Measurements from ENCODE around the gene TMEM53. TPM values are rescaled to one million over a fixed set of nuclear protein-coding genes. Genes with fewer than 3 reads are reported as not detected.
A peak's percentile ranks its signal among the peaks of the same experiment; 100 is the strongest.

TMEM53 gene
- total RNA-seq, 1 donor from 2014 or later: 4.5 TPM

DNA sequence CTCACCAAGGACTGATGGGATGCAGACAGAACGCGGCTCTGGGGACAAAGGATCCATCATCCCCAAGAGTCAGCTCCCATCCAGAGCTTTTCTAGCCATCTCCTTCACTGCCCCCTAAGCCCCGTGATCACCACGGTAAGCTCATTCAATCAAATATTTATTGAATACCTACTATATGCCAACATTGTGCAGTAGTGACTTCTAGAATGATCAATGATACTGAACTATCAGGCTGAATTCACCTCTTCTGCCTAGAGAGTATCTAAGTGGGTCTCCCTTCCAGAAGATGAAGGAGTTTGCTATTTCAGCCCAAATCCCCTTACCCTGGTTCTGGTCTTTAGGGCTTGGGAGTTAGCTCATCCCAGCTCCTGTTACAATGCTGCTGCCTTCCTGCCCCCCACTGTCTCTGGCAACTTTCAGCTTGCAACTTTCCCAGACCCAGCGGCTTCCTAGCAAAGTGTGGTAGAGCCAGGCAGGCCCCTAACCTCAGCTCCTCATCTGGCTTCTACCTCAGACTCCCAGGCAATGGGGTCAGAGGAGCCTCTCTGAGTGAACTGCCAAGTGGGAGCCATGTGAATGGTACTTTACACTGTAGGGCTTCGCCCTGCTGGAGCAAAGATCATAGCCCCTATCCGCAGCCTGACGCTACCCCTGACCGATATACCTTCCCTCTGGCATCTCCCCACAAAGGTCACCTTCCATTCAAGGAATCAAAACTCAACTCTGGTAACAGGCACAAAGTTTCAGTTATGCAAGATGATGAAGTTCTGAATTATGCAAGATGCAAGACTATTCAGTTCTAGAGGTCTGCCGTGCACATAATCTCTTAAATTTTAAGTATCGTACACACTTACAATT, 20.9 kb downstream of the TMEM53 start:
- H3K36me3 Mint-ChIP-seq (ENCODE audit: low read depth): peaks cover 23% of the 10 kb centered on the region
- DNase-seq: no peak
- no peak overlapping the region for H3K4me3 Mint-ChIP-seq
- H3K9me3 Mint-ChIP-seq: no peaks in the 10 kb centered on the region
- no peaks in the 10 kb centered on the region for H3K4me1 Mint-ChIP-seq
- intact Hi-C loops (cut with micrococcal nuclease): loop anchor here (1.0 to 2.0 kb wide), 3 partner anchors 44 to 275 kb away; no protein-coding TSS in a partner anchor
- H3K27ac Mint-ChIP-seq: no peak overlapping the region
- no peaks in the 10 kb centered on the region for H3K27me3 Mint-ChIP-seq

DNA sequence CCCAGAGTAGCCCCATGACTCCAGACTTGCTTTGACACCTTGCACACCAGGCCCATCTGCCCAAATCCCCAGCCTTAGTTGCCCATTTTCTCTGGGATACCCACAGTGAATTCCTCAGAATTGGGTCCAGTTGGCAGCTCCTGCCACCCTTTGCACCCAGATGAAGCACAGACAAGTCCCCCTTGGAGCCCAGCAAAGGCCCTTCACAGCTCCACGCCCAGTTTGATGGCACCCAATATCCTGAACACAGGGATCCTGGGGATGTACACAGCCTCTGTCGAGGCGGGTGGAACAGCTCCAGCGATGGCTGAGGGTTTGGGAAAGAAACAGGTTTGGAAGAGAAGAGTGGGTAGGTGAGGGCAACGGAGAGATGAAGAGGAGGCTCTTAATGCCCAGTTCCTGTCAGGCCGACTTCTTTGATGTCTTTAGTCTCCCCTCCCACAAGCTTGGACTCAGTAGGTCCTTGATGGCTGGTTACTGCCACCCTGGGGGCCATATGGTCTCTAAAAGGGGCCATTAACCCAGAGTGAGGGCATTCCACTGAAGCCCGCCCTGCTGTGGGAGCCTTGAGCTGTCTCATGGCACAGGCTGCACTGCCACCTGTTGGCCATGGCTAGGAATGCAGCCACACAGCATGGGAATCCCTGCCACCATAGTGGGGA, 21.7 kb downstream of the TMEM53 start:
- peak; percentile 92 for DNase-seq
- Mint-ChIP-seq H3K4me3 (no peak overlapping the region), H3K27ac (peak overlapping the region; percentile 70), H3K27me3 (no peaks in the 10 kb centered on the region), H3K9me3 (no peaks in the 10 kb centered on the region), H3K4me1 (no peaks in the 10 kb centered on the region), H3K36me3 (ENCODE audit: low read depth) (peaks cover 29% of the 10 kb centered on the region)
- intact Hi-C loops (cut with micrococcal nuclease): loop anchor here (1.0 to 2.0 kb wide), 3 partner anchors 43 to 274 kb away; no protein-coding TSS in a partner anchor

DNA sequence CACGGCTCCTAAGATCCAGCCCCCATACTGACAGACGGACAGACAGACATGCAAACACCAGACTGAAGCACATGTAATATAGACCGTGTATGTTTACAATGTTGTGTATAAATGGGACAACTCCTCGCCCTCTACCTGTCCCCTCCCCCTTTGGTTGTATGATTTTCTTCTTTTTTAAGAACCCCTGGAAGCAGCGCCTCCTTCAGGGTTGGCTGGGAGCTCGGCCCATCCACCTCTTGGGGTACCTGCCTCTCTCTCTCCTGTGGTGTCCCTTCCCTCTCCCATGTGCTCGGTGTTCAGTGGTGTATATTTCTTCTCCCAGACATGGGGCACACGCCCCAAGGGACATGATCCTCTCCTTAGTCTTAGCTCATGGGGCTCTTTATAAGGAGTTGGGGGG, 23.2 kb downstream of the TMEM53 start:
- intact Hi-C loops (cut with micrococcal nuclease): no loop called here
- peaks cover 33% of the 10 kb centered on the region for H3K36me3 Mint-ChIP-seq (ENCODE audit: low read depth)
- DNase-seq: no peak
- H3K27ac Mint-ChIP-seq: no peak overlapping the region
- no peak overlapping the region for H3K4me3 Mint-ChIP-seq
- H3K4me1 Mint-ChIP-seq: no peaks in the 10 kb centered on the region
- H3K27me3 Mint-ChIP-seq: no peaks in the 10 kb centered on the region
- H3K9me3 Mint-ChIP-seq: no peaks in the 10 kb centered on the region

DNA sequence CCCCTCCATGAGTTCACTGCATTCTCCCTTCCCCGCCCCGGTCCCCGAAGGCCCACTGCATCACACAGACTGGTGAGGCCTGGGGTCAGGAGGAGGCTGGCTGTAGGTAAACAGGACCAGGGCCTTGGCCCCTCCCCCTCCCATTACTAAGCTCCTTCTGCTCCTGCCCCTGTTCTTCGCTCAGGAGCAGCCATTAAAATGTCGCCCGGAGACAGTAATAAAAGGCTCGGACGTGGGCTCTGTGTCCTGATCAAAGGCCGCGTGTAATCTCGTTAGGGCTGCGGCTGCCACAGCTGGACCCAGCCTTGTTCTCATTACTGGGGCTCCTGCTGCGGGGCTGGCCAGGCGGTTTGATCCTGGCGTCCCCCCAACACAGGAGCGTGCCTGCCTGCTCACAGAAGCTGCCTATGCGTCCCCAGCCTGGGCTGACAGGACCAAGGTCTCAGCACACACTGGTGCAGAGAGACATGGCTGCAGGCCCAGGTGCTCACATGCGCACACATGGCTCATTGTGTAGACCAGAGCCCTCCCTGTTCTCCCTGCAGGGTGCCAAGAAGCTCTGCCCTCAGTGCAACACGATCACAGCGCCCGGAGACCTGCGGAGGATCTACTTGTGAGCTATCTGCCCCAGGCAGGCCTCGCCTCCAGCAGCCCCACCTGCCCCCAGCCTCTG, 24.0 kb downstream of the TMEM53 start:
- intact Hi-C loops (cut with micrococcal nuclease): no loop called here

DNA sequence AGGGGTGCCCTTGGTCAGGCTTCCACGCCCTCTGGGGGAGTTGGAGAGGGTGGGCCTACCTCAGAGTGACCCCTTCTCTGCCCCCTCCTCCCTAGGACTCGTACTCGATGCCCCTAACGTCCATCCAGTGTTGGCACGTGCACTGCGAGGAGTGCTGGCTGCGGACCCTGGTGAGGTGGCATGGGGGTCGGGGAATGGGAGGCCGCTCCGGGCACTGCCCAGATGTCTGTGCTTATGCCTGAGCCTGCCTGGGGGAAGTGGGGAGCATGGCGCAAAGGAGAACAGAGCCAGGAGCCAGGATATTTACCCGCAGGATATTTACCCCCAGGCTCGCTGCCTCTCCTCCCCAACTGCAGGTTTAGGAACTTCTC, 24.5 kb downstream of the TMEM53 start:
- peaks cover 36% of the 10 kb centered on the region for H3K36me3 Mint-ChIP-seq (ENCODE audit: low read depth)

More for the DNA sequence above, 24.0 kb downstream of the TMEM53 start:
- no peak for DNase-seq
- peaks cover 33% of the 10 kb centered on the region for H3K36me3 Mint-ChIP-seq (ENCODE audit: low read depth)
- no peaks in the 10 kb centered on the region for H3K4me1 Mint-ChIP-seq
- H3K4me3 Mint-ChIP-seq: no peak overlapping the region
- no peak overlapping the region for H3K27ac Mint-ChIP-seq
- no peaks in the 10 kb centered on the region for H3K27me3 Mint-ChIP-seq
- H3K9me3 Mint-ChIP-seq: no peaks in the 10 kb centered on the region

DNA sequence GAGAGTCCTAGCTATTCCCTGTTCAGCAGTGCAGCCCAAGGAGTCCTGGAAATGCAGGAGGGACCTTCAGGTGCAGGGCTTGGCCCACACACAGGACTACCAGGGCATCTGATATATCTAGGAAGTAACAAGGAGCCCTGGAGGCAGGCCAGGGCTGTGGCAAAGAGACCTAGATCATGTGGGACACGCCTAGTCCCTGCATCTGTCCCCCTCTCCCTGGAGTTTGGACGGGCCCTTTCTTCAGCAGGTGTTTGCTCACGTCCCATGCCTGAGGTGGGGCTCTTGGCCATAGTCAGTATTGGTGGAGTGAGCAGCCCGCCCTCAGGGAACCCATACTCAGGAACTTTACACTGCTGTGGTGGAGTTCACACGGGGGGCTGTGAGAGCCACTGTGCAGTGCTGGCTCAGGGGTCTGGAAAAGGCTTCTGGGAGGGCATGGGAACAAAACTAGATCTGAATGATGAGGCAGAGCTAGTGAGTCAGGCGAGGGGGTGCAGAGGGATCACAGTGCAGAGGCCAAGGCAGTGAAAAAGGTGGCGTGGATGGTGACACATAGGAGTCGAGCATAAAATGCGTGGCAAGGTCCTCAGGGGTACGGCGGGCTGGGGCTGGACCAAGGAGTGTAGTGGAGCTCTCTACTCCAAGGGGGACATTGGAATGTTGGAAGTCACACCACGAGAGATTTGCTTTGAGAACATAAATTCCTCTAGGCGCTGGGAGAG, 25.6 kb downstream of the TMEM53 start:
- intact Hi-C loops (cut with micrococcal nuclease): no loop called here
- Mint-ChIP-seq H3K27ac (peak overlapping the region; percentile 0), H3K4me3 (no peak overlapping the region), H3K27me3 (no peaks in the 10 kb centered on the region), H3K4me1 (no peaks in the 10 kb centered on the region), H3K9me3 (no peaks in the 10 kb centered on the region), H3K36me3 (ENCODE audit: low read depth) (peaks cover 46% of the 10 kb centered on the region)
- DNase-seq: no peak

More for the DNA sequence above, 24.5 kb downstream of the TMEM53 start:
- H3K4me1 Mint-ChIP-seq: no peaks in the 10 kb centered on the region
- no peaks in the 10 kb centered on the region for H3K9me3 Mint-ChIP-seq
- DNase-seq: no peak
- no peaks in the 10 kb centered on the region for H3K27me3 Mint-ChIP-seq
- no peak overlapping the region for H3K27ac Mint-ChIP-seq
- intact Hi-C loops (cut with micrococcal nuclease): no loop called here
- H3K4me3 Mint-ChIP-seq: no peak overlapping the region

DNA sequence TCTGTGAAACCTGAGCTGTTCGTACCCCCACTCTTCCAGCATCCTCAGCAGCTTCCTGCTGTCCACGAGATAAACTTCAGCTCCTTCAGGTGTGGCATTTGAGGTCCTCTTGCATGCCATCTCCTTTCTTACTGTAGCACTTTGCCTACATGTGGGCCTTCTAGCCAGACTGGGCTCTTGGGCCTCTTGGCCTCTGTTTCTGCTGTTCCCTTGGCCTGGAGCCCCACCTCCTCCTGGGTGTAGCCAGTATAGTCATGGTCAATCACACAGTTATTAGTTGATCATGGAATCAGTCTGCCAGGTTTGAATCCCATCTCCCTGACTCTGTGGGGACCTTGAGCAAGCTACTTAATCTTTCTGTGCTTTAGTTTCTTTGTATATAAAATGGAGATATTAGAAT, 26.4 kb downstream of the TMEM53 start:
- no peaks in the 10 kb centered on the region for H3K4me1 Mint-ChIP-seq
- H3K36me3 Mint-ChIP-seq (ENCODE audit: low read depth): peaks cover 50% of the 10 kb centered on the region
- no peak overlapping the region for H3K4me3 Mint-ChIP-seq
- no peaks in the 10 kb centered on the region for H3K27me3 Mint-ChIP-seq
- no peaks in the 10 kb centered on the region for H3K9me3 Mint-ChIP-seq
- no peak for DNase-seq
- H3K27ac Mint-ChIP-seq: no peak overlapping the region
- intact Hi-C loops (cut with micrococcal nuclease): no loop called here

DNA sequence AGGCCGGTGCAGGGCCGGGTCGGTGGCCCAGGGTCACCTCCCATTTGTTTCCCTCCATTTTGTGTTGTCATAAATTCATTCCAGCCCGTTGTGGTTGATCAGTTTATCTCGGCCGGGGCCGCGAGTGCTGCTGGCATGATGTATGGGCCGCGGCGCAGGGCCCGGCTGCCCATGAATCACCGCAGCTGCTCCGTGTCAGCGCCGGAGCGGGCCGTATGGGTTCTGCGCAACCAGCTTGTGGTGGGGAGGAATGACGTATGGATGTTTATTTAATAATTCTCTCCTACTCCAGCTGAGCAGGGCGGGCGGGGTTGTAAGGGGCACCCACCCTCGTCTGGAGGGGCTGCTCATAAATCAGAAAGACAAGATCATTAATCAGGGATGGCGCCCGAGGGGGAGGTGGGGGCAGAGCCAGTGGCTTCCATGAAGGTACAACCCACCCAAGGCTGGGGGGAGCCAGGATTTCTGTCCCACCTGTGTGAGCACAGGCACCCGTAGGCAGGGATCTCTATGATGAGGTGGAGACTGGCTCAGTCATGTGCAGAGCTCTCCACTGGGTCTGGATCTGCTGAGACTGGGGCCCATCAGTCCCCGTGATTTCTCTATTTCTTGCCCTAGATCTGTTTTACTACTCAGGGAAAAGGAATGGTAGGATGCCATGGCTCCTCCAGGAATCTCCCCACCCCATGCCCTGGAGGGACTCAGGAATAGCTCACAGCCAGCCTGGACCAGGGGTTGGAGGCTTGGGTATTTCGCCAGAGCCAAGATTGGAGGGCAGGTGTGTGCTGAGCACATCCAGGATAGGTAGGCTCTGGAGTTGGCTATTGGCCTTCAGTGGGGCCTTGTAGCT, 27.8 kb downstream of the TMEM53 start:
- no peak for DNase-seq
- Mint-ChIP-seq H3K4me1 (no peaks in the 10 kb centered on the region), H3K27me3 (no peaks in the 10 kb centered on the region), H3K4me3 (no peak overlapping the region), H3K9me3 (no peaks in the 10 kb centered on the region), H3K27ac (no peak overlapping the region), H3K36me3 (ENCODE audit: low read depth) (peaks cover 51% of the 10 kb centered on the region)
- intact Hi-C loops (cut with micrococcal nuclease): no loop called here

DNA sequence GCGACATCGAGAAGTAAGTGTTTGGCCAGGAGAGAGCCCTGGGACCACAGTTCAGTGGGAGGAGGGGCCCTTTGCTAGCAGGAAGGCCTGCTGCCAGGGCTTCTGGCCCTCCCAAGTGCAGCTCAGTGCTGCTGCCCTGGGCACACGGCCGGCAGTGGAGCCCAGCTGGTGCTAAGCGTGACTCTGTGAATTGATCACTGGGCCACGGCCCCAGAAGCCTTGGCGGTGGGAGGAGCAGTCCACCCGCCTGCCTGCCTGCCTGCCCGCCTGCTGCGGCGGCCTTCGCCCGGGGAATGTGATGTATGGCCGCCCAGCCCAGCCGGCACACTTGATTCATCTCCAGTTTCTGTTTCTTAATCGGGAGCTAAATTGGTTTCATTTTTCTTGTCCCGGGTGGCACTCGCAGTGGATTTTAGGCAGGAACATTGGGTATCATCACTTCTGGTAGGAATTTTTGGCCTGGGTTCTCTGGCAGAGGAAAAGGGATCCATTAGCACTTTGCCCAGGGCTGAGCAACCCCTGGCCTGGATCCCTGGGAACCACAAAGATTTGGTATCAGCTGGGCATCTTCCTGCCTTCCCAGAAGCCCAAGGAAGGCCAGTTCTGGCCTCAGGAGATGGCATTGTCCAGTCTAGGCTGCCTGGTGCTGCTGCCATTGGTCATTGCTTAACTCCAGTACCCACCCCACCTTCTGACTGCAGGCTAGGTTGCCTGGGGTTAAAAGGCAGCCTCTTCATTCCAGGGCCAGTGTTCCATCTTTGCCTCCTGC, 28.6 kb downstream of the TMEM53 start:
- Mint-ChIP-seq H3K27ac (no peak overlapping the region), H3K36me3 (ENCODE audit: low read depth) (peaks cover 45% of the 10 kb centered on the region), H3K4me1 (no peaks in the 10 kb centered on the region)

DNA sequence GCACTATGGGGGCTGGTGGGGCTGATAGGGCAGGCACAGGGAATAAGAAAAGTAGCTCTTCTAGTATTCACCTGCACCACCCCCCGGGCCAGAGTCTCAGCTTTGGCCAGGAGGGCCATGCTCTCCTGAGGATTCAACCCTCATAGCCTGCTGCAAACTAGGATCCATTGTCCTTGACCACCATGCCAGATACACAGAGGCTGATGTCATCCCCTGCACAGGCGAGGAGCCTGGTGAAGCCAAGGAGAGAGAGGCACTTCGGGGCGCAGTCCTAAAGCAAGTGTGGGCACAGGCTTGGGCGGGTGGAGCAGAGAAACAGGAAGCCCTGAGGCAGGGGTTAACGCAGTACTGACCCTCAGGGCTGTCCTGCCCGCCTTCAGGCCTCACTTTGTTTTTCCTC, 29.5 kb downstream of the TMEM53 start:
- Mint-ChIP-seq H3K9me3 (no peaks in the 10 kb centered on the region), H3K27ac (no peak overlapping the region), H3K4me1 (no peaks in the 10 kb centered on the region), H3K27me3 (no peaks in the 10 kb centered on the region), H3K36me3 (ENCODE audit: low read depth) (peaks cover 42% of the 10 kb centered on the region), H3K4me3 (no peak overlapping the region)
- DNase-seq: no peak
- intact Hi-C loops (cut with micrococcal nuclease): no loop called here

More for the DNA sequence above, 28.6 kb downstream of the TMEM53 start:
- no peaks in the 10 kb centered on the region for H3K27me3 Mint-ChIP-seq
- intact Hi-C loops (cut with micrococcal nuclease): no loop called here
- H3K9me3 Mint-ChIP-seq: no peaks in the 10 kb centered on the region
- no peak for DNase-seq
- no peak overlapping the region for H3K4me3 Mint-ChIP-seq

DNA sequence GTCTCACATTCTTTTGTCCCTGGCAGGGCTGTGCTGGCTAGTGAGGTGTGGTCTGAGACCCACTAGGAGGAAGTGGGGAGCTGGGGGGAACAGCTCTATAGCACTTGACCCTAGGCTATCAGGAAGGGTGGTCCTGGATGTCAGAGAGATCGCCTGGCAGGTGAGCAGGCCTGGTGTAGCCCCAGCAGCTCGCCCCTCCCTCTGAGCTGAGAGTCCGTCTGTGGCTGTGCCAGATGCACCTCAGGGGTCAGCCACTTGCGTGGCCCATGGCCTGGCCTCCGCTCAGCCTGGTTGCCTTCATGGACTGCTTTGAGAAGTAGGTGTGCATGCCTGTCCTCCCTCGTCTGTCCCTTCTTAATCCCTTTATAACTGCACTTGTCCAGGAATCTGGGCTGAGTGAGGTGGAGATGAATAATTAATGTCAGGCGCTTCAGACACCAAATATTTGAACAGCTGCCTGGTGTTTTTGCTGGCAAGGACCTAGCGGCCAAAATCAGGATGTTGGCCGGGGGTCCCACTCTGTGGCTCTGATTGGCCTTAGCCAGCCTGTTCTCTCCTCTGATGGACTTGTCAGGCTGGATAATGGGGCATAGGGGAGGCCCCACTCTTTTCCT, 30.5 kb downstream of the TMEM53 start:
- H3K36me3 Mint-ChIP-seq (ENCODE audit: low read depth): peaks cover 39% of the 10 kb centered on the region
- no peak overlapping the region for H3K27ac Mint-ChIP-seq
- H3K9me3 Mint-ChIP-seq: no peaks in the 10 kb centered on the region
- H3K4me1 Mint-ChIP-seq: no peaks in the 10 kb centered on the region
- H3K27me3 Mint-ChIP-seq: no peaks in the 10 kb centered on the region
- intact Hi-C loops (cut with micrococcal nuclease): no loop called here
- no peak overlapping the region for H3K4me3 Mint-ChIP-seq
- DNase-seq: no peak

DNA sequence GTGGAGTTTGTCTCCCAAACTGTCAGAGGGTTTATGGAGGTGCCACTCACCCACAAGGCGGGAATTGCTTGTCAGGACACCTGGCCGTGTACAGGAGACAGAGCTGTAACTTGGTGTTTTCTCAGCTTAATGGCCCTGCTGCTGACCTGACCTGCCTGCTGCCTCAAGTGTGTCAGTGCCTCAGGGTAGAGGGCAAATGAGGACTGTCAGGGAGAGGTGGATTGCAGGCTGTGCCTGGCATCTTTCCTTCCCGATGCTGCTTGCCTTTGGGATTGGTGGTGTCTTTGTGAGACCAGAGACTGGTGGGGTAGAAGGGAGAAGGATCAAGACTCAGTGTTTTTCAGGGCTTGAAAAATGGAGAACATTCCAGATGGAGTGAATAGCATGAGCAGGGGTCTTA, 31.4 kb downstream of the TMEM53 start:
- intact Hi-C loops (cut with micrococcal nuclease): no loop called here
- no peak for DNase-seq
- Mint-ChIP-seq H3K4me1 (no peaks in the 10 kb centered on the region), H3K4me3 (no peak overlapping the region), H3K36me3 (ENCODE audit: low read depth) (peaks cover 43% of the 10 kb centered on the region), H3K27me3 (no peaks in the 10 kb centered on the region), H3K27ac (no peak overlapping the region), H3K9me3 (no peaks in the 10 kb centered on the region)
